Measurements from ENCODE around the gene PABPN1L. TPM values are rescaled to one million over a fixed set of nuclear protein-coding genes. Genes with fewer than 3 reads are reported as not detected.

The PABPN1L gene
- total RNA-seq, 1 experiment from 2014 or later, result not detected

DNA sequence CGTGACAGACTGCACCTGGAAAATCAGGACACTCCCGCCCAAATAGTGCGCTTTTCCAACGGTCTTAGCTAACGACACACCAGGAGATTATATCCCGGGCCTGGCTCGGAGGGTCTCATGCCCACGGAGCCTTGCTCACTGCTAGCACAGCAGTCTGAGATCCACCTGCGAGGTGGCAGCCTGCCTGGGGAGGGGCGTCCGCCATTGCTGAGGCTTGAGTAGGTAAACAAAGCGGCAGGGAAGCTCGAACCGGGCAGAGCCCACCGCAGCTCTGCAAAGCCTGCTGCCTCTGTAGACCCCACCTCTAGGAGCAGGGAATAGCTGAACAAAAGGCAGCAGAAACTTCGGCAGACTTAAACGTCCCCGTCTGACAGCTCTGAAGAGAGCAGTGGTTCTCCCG lies 14.8 kb downstream of the PABPN1L start:
- DNase-seq (ENCODE audit: low spot score), result no peak

DNA sequence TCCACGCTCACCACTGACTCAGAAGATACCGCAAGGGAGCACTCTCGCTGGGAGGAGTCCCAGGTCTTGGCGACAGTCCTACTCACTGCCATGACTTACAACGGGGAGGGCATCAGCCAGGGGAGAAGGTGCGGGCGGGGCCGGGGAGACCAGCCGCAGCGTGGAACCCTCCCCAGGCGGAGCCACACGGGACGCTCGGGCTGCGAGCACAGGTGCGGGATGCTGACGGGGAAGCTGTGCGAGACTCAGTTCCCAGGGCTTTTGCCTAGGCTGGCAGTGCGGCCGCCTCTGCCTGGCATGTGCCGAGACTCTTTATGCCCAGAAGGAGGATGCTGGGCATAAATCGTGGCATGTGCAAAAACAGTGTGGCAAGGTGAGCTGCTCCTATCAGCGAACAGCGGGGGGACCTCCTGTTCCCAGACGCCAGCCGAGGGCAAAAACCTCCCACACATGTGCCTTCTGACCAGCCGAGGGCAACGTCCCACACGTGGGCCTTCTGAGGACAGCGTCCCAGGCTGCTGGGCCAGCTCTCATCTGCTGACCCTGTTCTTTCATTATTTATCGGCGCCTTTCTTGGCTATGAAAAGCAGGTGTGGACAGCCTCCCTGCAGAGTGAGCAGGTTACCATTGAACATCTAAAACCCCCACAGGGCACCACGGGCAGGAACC lies 15.8 kb downstream of the PABPN1L start:
- no peak for DNase-seq (ENCODE audit: low spot score)

DNA sequence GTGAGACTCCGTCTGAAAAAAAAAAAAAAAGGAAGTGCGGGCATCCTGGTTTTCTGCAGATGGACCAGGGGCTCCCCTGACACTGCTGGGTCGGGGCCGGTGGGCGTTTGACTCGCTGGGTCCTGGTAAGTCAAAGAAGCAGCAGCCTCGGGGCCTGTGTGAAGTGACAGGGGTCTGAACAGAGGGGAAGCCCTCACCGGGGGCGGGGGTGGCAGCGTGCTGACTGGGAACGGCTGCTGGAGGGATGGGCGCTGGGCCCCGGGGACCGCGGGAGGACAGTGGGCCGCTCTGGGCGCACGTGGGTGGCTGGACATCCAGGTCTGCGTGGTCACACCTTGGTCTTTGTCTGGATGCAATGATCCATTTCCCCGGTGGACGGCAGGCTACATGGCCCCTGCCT lies 17.9 kb downstream of the PABPN1L start:
- no peak for DNase-seq (ENCODE audit: low spot score)

DNA sequence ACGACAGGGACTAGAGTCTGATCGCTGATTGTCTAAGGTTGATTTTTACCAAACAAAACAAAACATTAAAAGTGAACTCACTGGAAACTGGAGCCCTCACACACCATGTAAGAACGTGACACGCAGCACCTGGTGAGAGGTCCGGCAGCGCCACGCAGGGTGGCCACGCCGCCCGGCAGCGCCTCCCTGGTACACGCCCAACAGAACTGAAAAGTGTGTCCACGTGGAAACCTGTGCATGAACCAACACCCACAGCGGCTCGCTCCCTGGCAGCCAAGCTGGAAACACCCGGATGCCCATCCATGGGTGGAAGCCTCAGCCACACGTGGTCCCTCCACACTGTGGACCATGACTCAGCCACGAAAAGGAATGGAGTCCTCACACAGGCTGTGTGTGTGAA lies 18.8 kb downstream of the PABPN1L start:
- DNase-seq (ENCODE audit: low spot score), result no peak

DNA sequence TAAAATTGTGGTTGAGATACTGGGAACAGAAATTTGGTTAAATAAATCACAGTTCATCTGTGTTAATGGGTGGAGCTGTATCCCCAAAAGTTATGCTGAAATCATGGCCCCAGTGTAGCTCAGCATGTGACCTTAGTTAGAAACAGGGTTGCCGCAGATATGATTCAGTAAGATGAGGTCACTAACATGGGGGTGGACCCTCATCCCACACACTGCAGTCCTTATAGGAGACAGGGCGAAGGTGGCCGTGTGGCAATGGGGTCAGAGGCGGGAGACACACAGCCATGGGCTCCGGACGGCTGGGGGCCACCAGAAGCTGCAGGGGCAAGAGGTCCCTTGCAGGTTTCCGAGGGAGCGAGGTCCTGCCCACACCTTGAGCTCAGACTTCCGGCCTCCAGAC lies 20.4 kb downstream of the PABPN1L start:
- DNase-seq (ENCODE audit: low spot score), result peak; percentile 39

DNA sequence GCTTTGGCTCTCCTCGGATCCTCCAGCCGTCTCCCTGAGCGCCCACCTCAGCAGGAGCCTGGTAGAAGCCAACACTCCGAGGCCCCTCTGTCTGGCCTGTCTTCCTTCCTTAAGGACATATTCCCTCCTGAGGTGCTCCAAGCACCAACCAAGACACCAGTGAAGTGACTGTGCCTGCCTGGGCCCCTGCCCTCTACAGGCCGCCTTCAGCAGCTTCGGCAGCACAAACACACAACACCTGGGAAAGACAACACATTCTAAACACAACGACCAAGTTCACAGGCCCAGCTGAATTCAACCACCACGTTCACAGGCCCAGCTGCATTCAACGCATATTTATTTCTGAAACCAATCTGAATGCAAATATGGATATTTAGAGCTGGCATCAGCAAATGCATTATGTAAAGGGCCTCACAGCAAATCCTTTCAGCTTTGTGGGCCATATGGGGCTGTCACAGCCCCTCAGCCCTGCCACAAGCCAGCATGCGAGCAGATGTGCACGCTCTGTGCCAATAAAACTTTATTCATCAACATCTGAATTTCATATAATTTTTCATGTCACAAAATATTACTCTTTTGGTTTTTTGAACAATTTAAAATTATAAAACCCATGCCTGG lies 21.9 kb downstream of the PABPN1L start:
- DNase-seq (ENCODE audit: low spot score), result no peak

DNA sequence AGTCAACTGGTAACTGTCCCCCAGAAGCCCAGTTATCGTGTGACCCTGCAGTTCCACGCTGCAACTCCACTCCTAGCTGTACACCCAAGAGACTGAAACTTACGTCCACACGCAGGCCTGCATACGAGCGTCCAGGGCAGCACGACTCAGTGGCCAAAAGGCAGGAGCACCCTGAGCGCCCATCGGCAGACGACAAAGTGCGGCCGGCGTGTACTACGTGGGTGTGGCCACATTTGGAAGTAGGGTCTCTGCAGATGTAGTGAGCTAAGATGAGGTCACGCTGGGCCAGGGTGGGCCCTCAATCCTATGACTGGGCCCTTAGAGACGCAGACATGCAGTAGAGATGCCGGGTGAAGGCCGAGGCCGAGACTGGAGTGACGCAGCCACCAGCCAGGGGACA lies 23.2 kb downstream of the PABPN1L start:
- DNase-seq (ENCODE audit: low spot score), result no peak

DNA sequence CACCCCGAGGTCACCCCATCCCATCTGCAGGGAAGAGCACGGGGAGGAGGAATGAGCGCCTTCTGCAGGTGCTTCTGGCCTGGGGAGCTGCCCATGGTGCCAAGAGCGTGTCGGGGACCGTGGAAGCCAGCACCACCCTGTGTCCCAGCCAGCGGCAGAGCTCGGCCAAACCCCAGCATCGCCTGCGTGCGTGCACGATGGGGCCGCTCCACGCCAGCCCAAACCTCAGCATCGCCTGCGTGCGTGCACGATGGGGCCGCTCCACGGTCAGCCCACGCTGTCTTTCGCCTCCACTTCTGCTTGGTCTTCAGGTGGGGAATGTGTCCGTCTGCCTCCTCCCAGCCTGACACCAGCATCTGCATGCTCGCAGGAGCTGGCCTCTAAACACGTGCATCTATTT lies 23.7 kb downstream of the PABPN1L start:
- no peak for DNase-seq (ENCODE audit: low spot score)

DNA sequence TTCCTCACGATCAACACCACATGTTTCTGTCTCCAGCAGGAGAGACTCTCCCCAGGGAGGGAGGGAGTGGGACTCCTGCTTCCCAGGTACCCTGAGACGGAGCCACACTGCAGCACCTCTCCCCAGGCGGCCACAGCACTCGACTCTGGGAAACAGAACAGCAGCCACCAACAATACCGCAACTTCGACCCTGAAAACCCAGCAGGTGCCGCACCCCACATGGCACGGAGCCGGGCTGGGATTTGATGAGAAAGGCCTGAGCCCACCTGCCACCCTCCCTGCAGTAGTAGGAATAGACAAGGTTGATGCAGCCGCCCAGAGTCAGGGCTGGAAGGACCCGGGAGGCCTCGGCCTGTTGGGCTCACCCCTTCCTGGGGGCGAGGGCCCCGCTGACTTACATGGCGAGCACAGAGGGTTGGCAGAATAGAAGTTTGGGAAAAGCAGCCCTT lies 24.1 kb downstream of the PABPN1L start:
- no peak for DNase-seq (ENCODE audit: low spot score)

DNA sequence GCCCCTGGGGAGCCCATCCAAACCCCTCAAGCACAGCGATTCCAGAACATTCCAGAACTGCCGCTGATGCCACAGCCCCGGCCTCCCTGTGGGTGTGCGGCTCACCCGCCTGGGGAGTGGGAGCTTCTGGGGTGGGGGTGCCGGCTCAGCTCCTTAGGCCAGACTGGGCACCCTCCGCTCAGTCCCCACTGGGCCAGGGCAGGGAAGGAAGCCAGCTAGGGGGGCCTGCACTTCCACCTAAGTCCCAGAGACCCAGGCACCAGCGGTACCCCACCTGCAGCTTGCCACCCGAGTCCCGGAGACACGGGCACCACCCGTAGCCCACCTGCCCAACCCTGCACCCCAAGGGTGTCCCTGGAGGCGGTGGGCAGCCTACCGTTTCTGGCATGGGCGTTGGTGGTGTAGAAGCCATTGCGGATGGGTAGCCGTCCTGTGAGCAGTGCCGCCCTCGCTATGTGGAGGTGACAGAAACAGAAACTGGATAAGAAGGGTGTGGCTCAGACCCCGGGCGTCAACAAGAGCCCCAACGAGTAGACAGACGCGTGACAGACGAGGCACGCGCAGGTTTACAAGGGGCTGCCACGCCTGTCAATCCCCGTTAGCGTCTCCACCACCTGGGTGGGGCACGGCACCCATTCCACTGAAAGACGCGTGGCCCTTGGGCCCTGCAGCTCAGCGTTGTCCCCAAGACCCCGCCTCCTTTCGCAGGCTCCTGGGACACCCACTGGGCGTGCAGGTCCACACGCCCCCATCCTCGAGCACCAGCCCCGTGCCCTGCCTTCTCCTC lies 24.7 kb downstream of the PABPN1L start:
- no peak for DNase-seq (ENCODE audit: low spot score)

DNA sequence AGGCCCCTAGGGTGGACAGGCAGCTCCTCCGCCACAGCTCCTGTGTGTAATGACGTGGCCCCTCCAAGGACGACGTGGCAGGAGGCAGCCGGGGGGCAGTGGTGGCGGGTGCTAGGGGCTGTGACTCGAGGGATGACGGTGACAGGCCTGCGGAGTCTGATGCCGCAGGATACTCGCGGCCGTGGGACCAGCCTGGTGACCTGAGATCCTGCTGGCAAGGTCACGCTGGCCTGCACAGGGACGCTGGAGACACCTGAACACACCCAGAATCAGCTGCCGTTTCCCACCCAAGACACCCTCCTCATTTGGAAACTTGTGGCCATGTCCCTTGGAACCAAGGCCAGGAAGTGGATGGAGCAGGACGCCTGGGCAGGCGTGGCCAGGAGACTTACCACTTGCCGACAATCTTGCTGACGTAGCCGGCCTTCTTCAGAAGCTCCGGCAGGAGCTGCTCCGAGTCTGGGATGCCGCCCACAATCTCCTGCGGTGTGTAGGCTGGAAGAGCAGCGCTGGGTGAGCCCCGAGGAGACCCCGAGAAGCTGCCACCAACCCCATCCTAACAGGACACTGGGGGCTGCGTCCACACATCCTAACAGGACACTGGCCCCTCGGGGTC lies 25.8 kb downstream of the PABPN1L start:
- no peak for DNase-seq (ENCODE audit: low spot score)

DNA sequence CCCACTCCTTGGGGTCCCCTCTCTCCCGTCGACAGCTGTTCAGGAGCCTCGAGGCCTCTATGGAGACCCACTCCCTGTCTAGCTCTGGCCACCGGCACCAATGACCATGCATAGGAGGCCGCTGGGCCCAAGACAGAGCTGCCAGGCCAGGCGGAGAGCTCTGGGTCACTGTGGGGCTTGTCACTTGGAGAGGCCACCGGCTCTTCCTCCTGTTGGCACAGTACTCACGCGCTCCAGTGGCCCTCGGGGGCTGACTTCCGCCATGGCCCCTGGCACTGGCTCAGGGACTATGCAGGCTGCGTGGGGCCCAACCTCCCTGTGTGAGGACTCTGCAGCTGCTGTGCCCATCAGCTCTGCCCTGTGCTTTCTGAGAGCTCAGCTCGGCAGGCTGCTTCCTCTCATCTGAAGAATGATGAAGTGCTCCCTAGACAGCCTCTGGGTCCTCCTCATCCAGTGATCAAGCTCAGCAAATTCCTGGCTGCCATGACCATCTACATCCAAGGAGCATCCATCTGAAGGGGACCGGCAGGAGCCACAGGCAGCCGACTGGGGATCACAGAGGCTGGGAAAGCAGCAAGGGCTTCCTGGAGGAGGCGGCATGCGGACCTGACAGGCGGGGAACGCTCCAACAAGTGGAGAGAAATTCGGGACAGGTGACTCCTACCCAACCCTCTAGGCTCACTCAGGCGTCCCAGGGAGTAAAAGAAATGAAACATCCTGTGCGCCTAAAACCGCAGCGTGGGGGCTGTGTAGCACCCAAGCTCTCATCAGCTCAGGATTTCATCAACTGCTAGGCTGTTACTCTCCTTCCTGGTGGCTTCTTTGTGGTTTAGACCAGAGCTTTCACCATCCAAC lies 26.5 kb downstream of the PABPN1L start:
- no peak for DNase-seq (ENCODE audit: low spot score)

DNA sequence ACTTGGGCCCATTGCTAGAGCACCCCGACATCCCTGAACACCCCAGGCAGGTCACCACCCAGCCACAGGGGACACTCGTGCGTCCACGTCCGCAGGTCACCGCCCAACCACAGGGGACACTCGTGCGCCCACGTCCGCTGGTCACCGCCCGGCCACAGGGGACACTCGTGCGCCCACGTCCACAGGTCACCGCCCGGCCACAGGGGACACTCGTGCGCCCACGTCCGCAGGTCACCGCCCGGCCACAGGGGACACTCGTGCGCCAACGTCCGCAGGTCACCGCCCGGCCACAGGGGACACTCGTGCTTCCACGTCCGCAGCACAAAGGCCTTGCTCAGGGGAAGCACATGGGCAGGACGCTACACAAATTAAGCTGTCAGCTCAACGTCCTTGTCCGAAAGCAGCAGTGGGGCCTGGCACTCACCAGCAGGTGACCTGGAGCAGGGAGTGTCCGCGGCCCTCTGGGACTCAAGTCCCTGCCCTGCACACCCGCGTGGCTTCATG lies 27.4 kb downstream of the PABPN1L start:
- no peak for DNase-seq (ENCODE audit: low spot score)

DNA sequence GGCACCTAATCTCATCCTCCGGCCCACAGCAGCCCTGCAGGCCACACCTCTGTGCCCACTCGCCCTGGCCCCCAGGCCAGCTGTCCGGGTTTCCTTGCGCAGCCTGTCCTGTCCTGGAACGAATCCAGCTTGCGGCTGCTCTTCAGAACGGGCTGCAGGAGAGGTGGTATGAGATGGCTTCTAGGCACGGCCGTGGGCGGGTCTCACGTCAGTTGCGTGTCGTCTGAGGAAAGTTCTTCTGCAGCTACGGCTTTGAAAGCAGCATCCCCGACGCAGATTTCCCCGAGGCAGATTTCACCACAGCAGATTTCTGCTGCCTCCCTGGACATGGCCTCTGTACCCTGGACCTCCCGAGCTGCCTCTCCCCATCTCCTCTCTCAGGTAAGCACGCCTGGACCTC lies 27.9 kb downstream of the PABPN1L start:
- no peak for DNase-seq (ENCODE audit: low spot score)

DNA sequence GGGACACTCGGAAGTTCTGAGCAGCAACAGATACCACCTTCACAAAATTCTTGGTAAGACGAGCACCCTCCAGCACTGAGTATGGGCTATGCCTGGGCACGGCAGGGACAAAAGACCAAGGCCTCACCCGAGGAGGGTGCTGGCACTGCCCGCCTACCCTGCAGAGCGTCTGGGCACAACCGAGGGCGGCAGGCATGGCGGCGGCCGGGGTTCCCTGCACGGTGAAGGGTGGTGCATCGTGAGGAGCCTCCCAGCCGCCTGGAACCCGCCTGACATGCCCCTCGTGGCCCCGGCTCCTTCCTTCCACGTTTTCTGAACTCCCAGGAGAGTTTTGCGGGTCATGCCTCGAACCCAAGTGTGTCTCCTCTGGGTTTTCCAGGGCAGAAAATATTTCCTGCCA lies 28.7 kb downstream of the PABPN1L start:
- DNase-seq (ENCODE audit: low spot score), result no peak

DNA sequence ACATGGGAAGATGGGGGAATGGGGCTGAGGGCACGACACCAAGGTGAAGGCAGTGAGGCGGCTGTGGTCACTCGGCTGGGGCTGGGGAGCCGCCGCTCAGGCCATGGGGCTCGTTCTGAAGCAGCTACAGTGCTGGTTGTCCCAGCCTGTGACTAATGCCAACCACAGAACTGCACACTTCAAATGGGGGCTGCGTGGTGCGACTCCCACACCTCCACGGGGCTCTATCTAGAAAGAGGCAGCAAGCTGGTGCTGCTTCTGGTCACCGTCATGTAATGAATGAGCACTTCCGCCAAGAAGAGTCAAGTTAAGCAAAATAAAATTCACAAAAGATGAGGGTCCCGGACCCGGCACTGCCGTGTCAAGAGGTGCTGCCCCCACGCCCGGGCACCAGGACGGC lies 29.7 kb downstream of the PABPN1L start:
- no peak for DNase-seq (ENCODE audit: low spot score)

DNA sequence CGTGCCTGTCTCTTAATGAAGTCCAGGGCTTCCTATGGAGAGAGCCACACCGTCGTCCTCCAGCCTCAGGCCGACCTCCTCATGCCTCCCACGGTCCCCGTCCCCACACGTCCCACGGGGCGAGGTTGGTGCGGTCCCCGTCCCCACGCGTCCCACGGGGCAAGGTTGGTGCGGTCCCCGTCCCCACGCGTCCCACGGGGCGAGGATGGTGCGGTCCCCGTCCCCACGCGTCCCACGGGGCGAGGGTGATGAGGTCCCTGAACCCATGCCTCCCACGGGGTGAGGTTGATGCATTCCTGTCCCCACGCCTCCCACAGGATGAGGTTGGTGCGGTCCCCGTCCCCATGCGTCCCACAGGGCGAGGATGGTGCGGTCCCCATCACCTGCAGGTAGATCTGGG lies 30.6 kb downstream of the PABPN1L start:
- no peak for DNase-seq (ENCODE audit: low spot score)

DNA sequence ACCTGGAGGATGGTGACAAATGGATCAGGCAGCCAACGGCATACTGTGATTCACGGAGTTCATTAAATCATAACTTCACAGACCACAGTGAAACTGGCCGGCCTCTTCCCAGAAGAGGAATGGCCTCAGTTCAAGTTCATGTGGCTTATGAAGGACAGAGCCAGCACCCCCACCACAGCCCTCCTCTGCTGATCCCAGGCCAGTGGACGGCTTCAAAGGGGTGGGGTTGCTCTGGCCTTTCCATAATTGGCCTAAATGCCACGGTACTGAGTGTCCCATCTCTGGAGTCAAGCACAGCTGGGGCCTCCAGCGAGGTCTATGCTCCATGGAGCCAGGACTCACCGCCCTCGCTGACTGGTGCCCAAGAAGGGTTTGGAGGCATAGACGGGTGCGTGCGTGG lies 31.1 kb downstream of the PABPN1L start:
- DNase-seq (ENCODE audit: low spot score), result no peak

DNA sequence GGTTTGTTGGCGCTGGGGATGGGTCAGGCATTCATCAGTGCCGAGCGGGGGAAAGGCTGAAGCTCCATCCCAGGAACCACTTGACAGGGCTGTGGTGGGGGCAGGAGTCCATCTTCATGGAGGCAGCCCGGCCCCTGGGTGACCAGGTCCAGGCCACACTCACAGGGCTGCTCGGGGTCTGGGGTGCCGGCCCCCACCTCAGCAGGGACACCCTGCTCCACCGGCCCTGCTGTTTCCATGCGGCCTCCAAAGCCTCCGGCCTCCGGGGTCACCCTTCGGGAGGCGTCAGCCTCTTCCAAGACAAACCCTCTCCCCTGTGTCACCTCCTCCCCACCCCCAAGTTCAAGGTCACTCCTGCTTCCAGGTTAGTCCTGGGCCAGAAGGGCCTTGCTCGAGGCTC lies 31.8 kb downstream of the PABPN1L start:
- DNase-seq (ENCODE audit: low spot score), result no peak

DNA sequence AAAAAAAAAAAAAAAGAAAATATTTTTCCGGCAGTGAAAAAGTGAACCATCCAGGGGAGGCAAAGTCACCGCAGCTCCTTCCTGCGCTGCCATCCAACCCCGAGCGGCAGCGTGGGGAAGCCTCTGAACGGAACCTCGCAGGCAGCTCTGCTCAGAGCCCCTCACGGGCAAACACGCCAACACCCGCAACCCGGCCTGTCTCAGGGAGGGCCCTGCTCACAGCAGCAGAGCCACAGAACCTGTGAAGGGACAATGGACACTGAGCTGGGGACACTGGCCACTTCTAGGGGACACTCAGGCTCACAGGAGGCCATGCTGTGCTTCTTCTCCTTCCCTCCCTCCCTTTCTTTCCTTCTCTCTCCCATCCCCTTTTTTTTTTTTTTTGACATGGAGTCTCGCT lies 33.4 kb downstream of the PABPN1L start:
- no peak for DNase-seq (ENCODE audit: low spot score)

DNA sequence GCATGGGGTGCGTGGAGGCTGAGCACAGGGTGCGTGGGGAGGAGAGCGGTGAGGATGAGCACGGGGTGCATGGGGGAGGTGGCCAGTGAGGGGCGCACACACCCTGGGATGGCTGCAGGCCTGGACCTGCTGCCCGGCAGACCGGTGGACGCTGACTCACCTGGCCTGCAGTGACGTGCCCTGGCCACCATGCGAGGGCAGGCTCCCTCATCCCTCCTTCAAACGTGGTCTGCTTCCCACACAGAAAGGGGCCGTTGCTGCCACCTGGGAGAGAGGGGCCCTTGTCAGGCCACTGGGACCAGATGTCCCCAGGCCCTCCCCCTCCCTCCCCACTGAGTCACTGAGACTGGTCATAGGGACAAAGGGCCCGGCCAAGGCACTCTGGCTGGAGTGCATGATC lies 34.6 kb downstream of the PABPN1L start:
- DNase-seq (ENCODE audit: low spot score), result peak; percentile 35

DNA sequence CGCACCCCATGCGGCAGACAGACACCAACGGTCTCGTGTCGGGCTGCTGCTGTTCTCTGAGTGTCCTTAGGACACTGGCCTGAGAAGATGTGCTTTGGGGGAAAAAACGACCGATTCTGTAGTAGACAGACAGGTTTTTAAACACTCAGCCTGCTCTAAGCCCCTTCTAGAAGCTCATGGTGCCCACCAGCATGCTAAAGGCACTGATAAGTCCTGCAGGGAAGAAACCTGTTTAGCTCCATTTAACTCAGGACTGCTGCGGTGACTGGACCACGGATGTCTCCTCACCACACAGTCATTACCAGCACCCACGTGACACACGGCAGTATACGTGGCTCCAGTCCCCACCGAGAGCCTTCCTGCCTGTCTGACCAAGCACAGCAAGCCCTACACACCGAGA lies 35.7 kb downstream of the PABPN1L start:
- DNase-seq (ENCODE audit: low spot score), result no peak
